HepG2 (cell line): Measurements from ENCODE around the gene DYSF. TPM values are rescaled to one million over a fixed set of nuclear protein-coding genes. Genes with fewer than 3 reads are reported as not detected.

Experiments
- ATF3 ChIP-seq: sonication (generic); formaldehyde crosslinking; IDR thresholded peaks from 2 replicates; pipeline ENCODE4 v1.4.0; 2020; ENCODE audit warnings: missing genetic modification reagents
- BORCS8-MEF2B ChIP-seq: sonication (generic); formaldehyde crosslinking; IDR thresholded peaks from 2 replicates; pipeline ENCODE4 v1.8.0; 2022; ENCODE audit warnings: mild to moderate bottlenecking, missing genetic modification reagents
- ELF1 ChIP-seq: sonication (generic); formaldehyde crosslinking; IDR thresholded peaks from 2 replicates; pipeline ENCODE4 v1.4.0; 2020; ENCODE audit warnings: missing genetic modification reagents
- HDAC2 ChIP-seq: sonication (generic); formaldehyde crosslinking; IDR thresholded peaks from 2 replicates; pipeline ENCODE4 v1.4.0; 2020; ENCODE audit warnings: missing genetic modification reagents
- MAFG ChIP-seq: sonication (generic); formaldehyde crosslinking; IDR thresholded peaks from 2 replicates; pipeline ENCODE4 v1.5.1; 2020; ENCODE audit warnings: mild to moderate bottlenecking, missing genetic modification reagents
- MEF2D ChIP-seq: sonication (generic); formaldehyde crosslinking; IDR thresholded peaks from 2 replicates; pipeline ENCODE4 v1.5.1; 2020; ENCODE audit warnings: mild to moderate bottlenecking, missing genetic modification reagents
- MEIS1 ChIP-seq: sonication (generic); formaldehyde crosslinking; IDR thresholded peaks from 2 replicates; pipeline ENCODE4 v1.9.0; 2021; ENCODE audit warnings: mild to moderate bottlenecking, missing genetic modification reagents, moderate library complexity, borderline replicate concordance
- PCBP2 ChIP-seq: fragments of 200-400 bp; formaldehyde crosslinking; optimal IDR thresholded peaks from 2 replicates; pipeline ENCODE3; 2018; ENCODE audit warnings: low read length, low read depth; ENCODE audit not compliant: poor library complexity, severe bottlenecking
- POGK ChIP-seq: sonication (generic); formaldehyde crosslinking; conservative IDR thresholded peaks from 2 replicates; pipeline ENCODE4 v1.8.0; 2022; ENCODE audit warnings: mild to moderate bottlenecking, moderate library complexity, missing genetic modification reagents
- PPARG ChIP-seq: conservative IDR thresholded peaks from 2 replicates; pipeline ENCODE4 v1.6.1; 2016; ENCODE audit warnings: missing biosample characterization, missing genetic modification reagents
- REPIN1 ChIP-seq: sonication (generic); formaldehyde crosslinking; IDR thresholded peaks from 2 replicates; pipeline ENCODE4 v1.8.0; 2022; ENCODE audit warnings: missing genetic modification reagents, low read depth, mild to moderate bottlenecking, borderline replicate concordance
- THAP11 ChIP-seq: IDR thresholded peaks from 2 replicates; pipeline ENCODE4 v1.6.1; 2016; ENCODE audit warnings: missing biosample characterization, missing genetic modification reagents
- ZBTB14 ChIP-seq: sonication (generic); formaldehyde crosslinking; IDR thresholded peaks from 2 replicates; pipeline ENCODE4 v1.4.0; 2020; ENCODE audit warnings: missing genetic modification reagents
- ZBTB34 ChIP-seq: sonication (generic); formaldehyde crosslinking; IDR thresholded peaks from 2 replicates; pipeline ENCODE4 v1.8.0; 2022; ENCODE audit warnings: mild to moderate bottlenecking, missing genetic modification reagents
- ZNF281 ChIP-seq: sonication (generic); formaldehyde crosslinking; IDR thresholded peaks from 2 replicates; pipeline ENCODE4 v1.4.0; 2020; ENCODE audit warnings: missing genetic modification reagents, borderline replicate concordance
- ZNF331 ChIP-seq: sonication (generic); formaldehyde crosslinking; IDR thresholded peaks from 2 replicates; pipeline ENCODE4 v1.4.0; 2020; ENCODE audit warnings: missing genetic modification reagents
- ZNF350 ChIP-seq: sonication (generic); formaldehyde crosslinking; IDR thresholded peaks from 2 replicates; pipeline ENCODE4 v1.4.0; 2020; ENCODE audit warnings: mild to moderate bottlenecking, low read depth, missing genetic modification reagents, borderline replicate concordance
- ZNF468 ChIP-seq: sonication (generic); formaldehyde crosslinking; IDR thresholded peaks from 2 replicates; pipeline ENCODE4 v1.8.0; 2022; ENCODE audit warnings: mild to moderate bottlenecking, moderate library complexity, missing genetic modification reagents
- ZNF605 ChIP-seq: sonication (generic); formaldehyde crosslinking; IDR thresholded peaks from 2 replicates; pipeline ENCODE4 v1.8.0; 2022; ENCODE audit warnings: mild to moderate bottlenecking, missing genetic modification reagents
- ZNF615 ChIP-seq: sonication (generic); formaldehyde crosslinking; IDR thresholded peaks from 2 replicates; pipeline ENCODE4 v1.5.0; 2020; ENCODE audit warnings: mild to moderate bottlenecking, missing genetic modification reagents, borderline replicate concordance
- ZNF709 ChIP-seq: sonication (generic); formaldehyde crosslinking; IDR thresholded peaks from 2 replicates; pipeline ENCODE4 v1.5.0; 2020; ENCODE audit warnings: mild to moderate bottlenecking, missing genetic modification reagents
- ZNF776 ChIP-seq: sonication (generic); formaldehyde crosslinking; IDR thresholded peaks from 2 replicates; pipeline ENCODE4 v1.4.0; 2020; ENCODE audit warnings: mild to moderate bottlenecking, missing genetic modification reagents
- polyA plus RNA-seq, 8 experiments: library from polyadenylated mRNA; depleted of rRNA in 3 of 8; stranded (reverse) in 7 of 8; unstranded in 1 of 8; fragments of >200 nt; fragmentation: Illumina TruSeq in 4 of 8; extraction: Trizol in 4 of 8; gene quantifications; 2 replicates each; pipeline versions ENCODE4 v1.2.1 to v1.2.3, GENCODE V29; 2011 to 2016; ENCODE audit warnings: low read depth in 4 of 8, missing spikeins in 1 of 8, mixed read lengths in 1 of 8; ENCODE audit not compliant: insufficient read depth in 1 of 8
- total RNA-seq, 5 experiments: library from RNA; depleted of rRNA; stranded (reverse); fragments of >200 nt; fragmentation: Illumina TruSeq; extraction: Trizol; gene quantifications; 2 replicates each; pipeline ENCODE4 v1.2.3, GENCODE V29; 2016; ENCODE audit warnings: low read depth in 1 of 5

DYSF gene
- total and polyA plus RNA-seq, 2 of the 13 experiments (the other 11 are each of a cell fraction or from before 2014, with no cell fraction given), result 0.15 to 2.4 TPM

GRCh38 chr2:71716697-71717624 is 263.6 kb downstream of the DYSF start (continued):
- TF ChIP-seq ELF1 (CRISPR knock-in tag) (no peak), ZNF605 (CRISPR knock-in tag) (no peak), MEIS1 (no peak), THAP11 (CRISPR knock-in tag) (no peak), ATF3 (CRISPR knock-in tag) (no peak), ZNF350 (CRISPR knock-in tag) (no peak; the same call in 1 of the 2 replicates), MEF2D (CRISPR knock-in tag) (peak; percentile 98), REPIN1 (no peak), ZNF468 (CRISPR knock-in tag) (no peak), HDAC2 (CRISPR knock-in tag) (peak; percentile 36; the same call in 1 of the 2 replicates), ZNF709 (CRISPR knock-in tag) (no peak), ZNF776 (CRISPR knock-in tag) (no peak), ZNF331 (no peak), ZBTB14 (CRISPR knock-in tag) (no peak), PPARG (CRISPR knock-in tag) (peak; percentile 91), ZNF615 (0 out of 2 replicates have a peak, but pooled peaks have one; percentile 45), ZBTB34 (CRISPR knock-in tag) (no peak), BORCS8-MEF2B (CRISPR knock-in tag) (no peak), ZNF281 (peak; percentile 82), POGK (CRISPR knock-in tag) (no peak), PCBP2 (no peak), MAFG (CRISPR knock-in tag) (no peak)
